Measurements from ENCODE around the gene SLC13A1. TPM values are rescaled to one million over a fixed set of nuclear protein-coding genes. Genes with fewer than 3 reads are reported as not detected.

SLC13A1 gene
- total RNA-seq, 1 experiment from 2014 or later, result 0.04 TPM

DNA sequence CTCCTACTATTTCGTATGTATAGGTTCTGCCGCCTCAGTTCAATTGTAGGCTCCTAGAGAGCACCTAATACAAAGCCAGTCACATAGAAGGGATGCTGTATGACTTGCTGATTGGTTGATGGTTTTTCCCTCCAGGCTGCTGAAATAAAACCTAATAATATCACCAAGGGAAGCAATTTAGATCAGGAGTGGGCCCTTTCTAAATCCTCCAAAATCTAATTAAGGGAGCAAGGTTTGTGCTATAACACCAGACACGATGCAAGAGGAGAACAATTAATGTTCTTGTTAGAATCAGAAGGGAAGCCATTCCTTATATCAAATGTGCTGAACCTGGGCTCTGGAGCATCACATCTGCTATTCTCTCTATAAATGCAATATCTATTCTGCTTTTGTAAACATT, 42.0 kb upstream of the SLC13A1 start:
- Mint-ChIP-seq H3K27ac (no peak overlapping the region), H3K4me1 (no peaks in the 10 kb centered on the region), H3K27me3 (ENCODE audit: low read depth) (no peaks in the 10 kb centered on the region), H3K36me3 (no peaks in the 10 kb centered on the region), H3K9me3 (no peaks in the 10 kb centered on the region), H3K4me3 (no peak overlapping the region)
- no peak for ATAC-seq
- no peak for DNase-seq (ENCODE audit: low spot score)
- TF ChIP-seq, protein P1, sequence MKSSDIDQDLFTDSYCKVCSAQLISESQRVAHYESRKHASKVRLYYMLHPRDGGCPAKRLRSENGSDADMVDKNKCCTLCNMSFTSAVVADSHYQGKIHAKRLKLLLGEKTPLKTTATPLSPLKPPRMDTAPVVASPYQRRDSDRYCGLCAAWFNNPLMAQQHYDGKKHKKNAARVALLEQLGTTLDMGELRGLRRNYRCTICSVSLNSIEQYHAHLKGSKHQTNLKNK (CRISPR knock-in tag; IDR thresholded peaks at IDR 0.05), result no peak
- TF ChIP-seq ZBTB21 (CRISPR knock-in tag; IDR thresholded peaks at IDR 0.05; ENCODE audit: borderline replicate concordance), result no peak
- no peak for TF ChIP-seq CBFB (CRISPR knock-in tag; IDR thresholded peaks at IDR 0.05; ENCODE audit: low read depth)
- ChIA-PET POLR2A (no interaction called here), CTCF (no interaction called here)

- CTCF ChIA-PET, result interaction anchor here (1.4 to 1.7 kb wide), 2 partner anchors 22 to 136 kb away, joined by 4 to 6 read pairs; no protein-coding TSS in a partner anchor
These were observed 31.5 kb upstream of the SLC13A1 start for GRCh38 chr7:123231021-123232000.

GRCh38 chr7:123230603-123231002, 30.8 kb upstream of the SLC13A1 start:
- ChIA-PET POLR2A (no interaction called here), CTCF (interaction anchor here (1.4 to 1.7 kb wide), 2 partner anchors 22 to 137 kb away, joined by 4 to 6 read pairs; no protein-coding TSS in a partner anchor)
- Mint-ChIP-seq H3K27ac (no peak overlapping the region), H3K4me1 (peaks cover 16% of the 10 kb centered on the region), H3K27me3 (ENCODE audit: low read depth) (no peaks in the 10 kb centered on the region), H3K9me3 (peaks cover 23% of the 10 kb centered on the region), H3K4me3 (no peak overlapping the region), H3K36me3 (peaks cover 16% of the 10 kb centered on the region)
- TF ChIP-seq ZNF121 (CRISPR knock-in tag; IDR thresholded peaks at IDR 0.05) (no peak), ZNF138 (CRISPR knock-in tag; conservative IDR thresholded peaks at IDR 0.05) (no peak), GTF2I (CRISPR knock-in tag; conservative IDR thresholded peaks at IDR 0.05) (no peak), IRF2 (CRISPR knock-in tag; IDR thresholded peaks at IDR 0.05; ENCODE audit: borderline replicate concordance, low read depth) (no peak), E2F5 (CRISPR knock-in tag; IDR thresholded peaks at IDR 0.05) (no peak), NFYB (CRISPR knock-in tag; conservative IDR thresholded peaks at IDR 0.05; ENCODE audit: low read depth) (no peak), MYBL2 (CRISPR knock-in tag; IDR thresholded peaks at IDR 0.05) (no peak), FOXP1 (CRISPR knock-in tag; IDR thresholded peaks at IDR 0.05; ENCODE audit: borderline replicate concordance) (no peak), NR2C2 (CRISPR knock-in tag; IDR thresholded peaks at IDR 0.05) (no peak)
- TF ChIP-seq, protein P2, sequence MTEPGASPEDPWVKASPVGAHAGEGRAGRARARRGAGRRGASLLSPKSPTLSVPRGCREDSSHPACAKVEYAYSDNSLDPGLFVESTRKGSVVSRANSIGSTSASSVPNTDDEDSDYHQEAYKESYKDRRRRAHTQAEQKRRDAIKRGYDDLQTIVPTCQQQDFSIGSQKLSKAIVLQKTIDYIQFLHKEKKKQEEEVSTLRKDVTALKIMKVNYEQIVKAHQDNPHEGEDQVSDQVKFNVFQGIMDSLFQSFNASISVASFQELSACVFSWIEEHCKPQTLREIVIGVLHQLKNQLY (CRISPR knock-in tag; IDR thresholded peaks at IDR 0.05), result no peak
- DNase-seq (ENCODE audit: low spot score) (no peak), ATAC-seq (no peak)

More at GRCh38 chr7:123231021-123232000, 31.5 kb upstream of the SLC13A1 start:
- POLR2A ChIA-PET, result no interaction called here
- Mint-ChIP-seq H3K36me3 (peaks cover 16% of the 10 kb centered on the region), H3K27me3 (ENCODE audit: low read depth) (no peaks in the 10 kb centered on the region), H3K4me1 (peaks cover 16% of the 10 kb centered on the region), H3K9me3 (peaks cover 18% of the 10 kb centered on the region), H3K27ac (no peak overlapping the region), H3K4me3 (no peak overlapping the region)
- DNase-seq (ENCODE audit: low spot score) (no peak), ATAC-seq (no peak)
- no peak for TF ChIP-seq ESRRA (CRISPR knock-in tag; IDR thresholded peaks at IDR 0.05; ENCODE audit: borderline replicate concordance)
- no peak for TF ChIP-seq JAZF1 (CRISPR knock-in tag; IDR thresholded peaks at IDR 0.05)
- TF ChIP-seq OVOL2 (CRISPR knock-in tag; IDR thresholded peaks at IDR 0.05; ENCODE audit: borderline replicate concordance), result no peak

- CTCF ChIA-PET, result no interaction called here
- TF ChIP-seq, protein P3, sequence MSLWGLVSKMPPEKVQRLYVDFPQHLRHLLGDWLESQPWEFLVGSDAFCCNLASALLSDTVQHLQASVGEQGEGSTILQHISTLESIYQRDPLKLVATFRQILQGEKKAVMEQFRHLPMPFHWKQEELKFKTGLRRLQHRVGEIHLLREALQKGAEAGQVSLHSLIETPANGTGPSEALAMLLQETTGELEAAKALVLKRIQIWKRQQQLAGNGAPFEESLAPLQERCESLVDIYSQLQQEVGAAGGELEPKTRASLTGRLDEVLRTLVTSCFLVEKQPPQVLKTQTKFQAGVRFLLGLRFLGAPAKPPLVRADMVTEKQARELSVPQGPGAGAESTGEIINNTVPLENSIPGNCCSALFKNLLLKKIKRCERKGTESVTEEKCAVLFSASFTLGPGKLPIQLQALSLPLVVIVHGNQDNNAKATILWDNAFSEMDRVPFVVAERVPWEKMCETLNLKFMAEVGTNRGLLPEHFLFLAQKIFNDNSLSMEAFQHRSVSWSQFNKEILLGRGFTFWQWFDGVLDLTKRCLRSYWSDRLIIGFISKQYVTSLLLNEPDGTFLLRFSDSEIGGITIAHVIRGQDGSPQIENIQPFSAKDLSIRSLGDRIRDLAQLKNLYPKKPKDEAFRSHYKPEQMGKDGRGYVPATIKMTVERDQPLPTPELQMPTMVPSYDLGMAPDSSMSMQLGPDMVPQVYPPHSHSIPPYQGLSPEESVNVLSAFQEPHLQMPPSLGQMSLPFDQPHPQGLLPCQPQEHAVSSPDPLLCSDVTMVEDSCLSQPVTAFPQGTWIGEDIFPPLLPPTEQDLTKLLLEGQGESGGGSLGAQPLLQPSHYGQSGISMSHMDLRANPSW (CRISPR knock-in tag; conservative IDR thresholded peaks at IDR 0.05; ENCODE audit: low read depth), result no peak
- TF ChIP-seq SP1 (CRISPR knock-in tag; conservative IDR thresholded peaks at IDR 0.05) (no peak), ESRRA (CRISPR knock-in tag; IDR thresholded peaks at IDR 0.05; ENCODE audit: borderline replicate concordance) (no peak), CREM (CRISPR knock-in tag; IDR thresholded peaks at IDR 0.05) (no peak), TCF7 (CRISPR knock-in tag; IDR thresholded peaks at IDR 0.05; ENCODE audit: low read depth) (no peak), ZNF232 (CRISPR knock-in tag; IDR thresholded peaks at IDR 0.05) (no peak)
- TF ChIP-seq, protein P4, sequence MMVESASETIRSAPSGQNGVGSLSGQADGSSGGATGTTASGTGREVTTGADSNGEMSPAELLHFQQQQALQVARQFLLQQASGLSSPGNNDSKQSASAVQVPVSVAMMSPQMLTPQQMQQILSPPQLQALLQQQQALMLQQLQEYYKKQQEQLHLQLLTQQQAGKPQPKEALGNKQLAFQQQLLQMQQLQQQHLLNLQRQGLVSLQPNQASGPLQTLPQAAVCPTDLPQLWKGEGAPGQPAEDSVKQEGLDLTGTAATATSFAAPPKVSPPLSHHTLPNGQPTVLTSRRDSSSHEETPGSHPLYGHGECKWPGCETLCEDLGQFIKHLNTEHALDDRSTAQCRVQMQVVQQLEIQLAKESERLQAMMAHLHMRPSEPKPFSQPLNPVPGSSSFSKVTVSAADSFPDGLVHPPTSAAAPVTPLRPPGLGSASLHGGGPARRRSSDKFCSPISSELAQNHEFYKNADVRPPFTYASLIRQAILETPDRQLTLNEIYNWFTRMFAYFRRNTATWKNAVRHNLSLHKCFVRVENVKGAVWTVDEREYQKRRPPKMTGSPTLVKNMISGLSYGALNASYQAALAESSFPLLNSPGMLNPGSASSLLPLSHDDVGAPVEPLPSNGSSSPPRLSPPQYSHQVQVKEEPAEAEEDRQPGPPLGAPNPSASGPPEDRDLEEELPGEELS (CRISPR knock-in tag; IDR thresholded peaks at IDR 0.05), result no peak
- Mint-ChIP-seq H3K9me3 (peaks cover 25% of the 10 kb centered on the region), H3K27me3 (ENCODE audit: low read depth) (no peaks in the 10 kb centered on the region), H3K4me3 (no peak overlapping the region), H3K27ac (no peak overlapping the region), H3K36me3 (peaks cover 16% of the 10 kb centered on the region), H3K4me1 (peaks cover 14% of the 10 kb centered on the region)
- DNase-seq (ENCODE audit: low spot score) (no peak), ATAC-seq (no peak)
- POLR2A ChIA-PET, result no interaction called here
These were observed 30.4 kb upstream of the SLC13A1 start for GRCh38 chr7:123230147-123230546.
